Spleen (tissue), 11 donors: Measurements from ENCODE around the gene CALR3. TPM values are rescaled to one million over a fixed set of nuclear protein-coding genes. Genes with fewer than 3 reads are reported as not detected.

Experiments
- DNase-seq: peaks from one replicate; pipeline ENCODE4 v3.0.0-alpha.2; 2020
- H3K27ac ChIP-seq, 8 donors: fragments of 200-600 bp; sonication (generic) in 7 of 8; 1 replicate in 4 of 8; 2 replicates in 4 of 8; pipeline versions ENCODE4 v1.5.0 to v1.8.0; 2016 to 2021; ENCODE audit warnings: inconsistent platforms in 4 of 8, mild to moderate bottlenecking in 4 of 8, moderate library complexity in 1 of 8
- H3K27me3 ChIP-seq, 7 donors: fragments of 200-600 bp; sonication (generic) in 6 of 7; replicated peaks in 1 of 7; 1 replicate in 4 of 7; 2 replicates in 3 of 7; pipeline versions ENCODE4 v1.5.0 to v1.8.0; 2016 to 2021; ENCODE audit warnings: inconsistent platforms in 3 of 7, mild to moderate bottlenecking in 1 of 7
- H3K36me3 ChIP-seq, 6 donors: fragments of 200-600 bp; sonication (generic) in 5 of 6; 1 replicate in 4 of 6; 2 replicates in 2 of 6; pipeline versions ENCODE4 v1.5.0 to v1.8.0; 2016 to 2021; ENCODE audit warnings: inconsistent platforms in 2 of 6
- H3K4me1 ChIP-seq, 6 donors: fragments of 200-600 bp; sonication (generic) in 5 of 6; 1 replicate in 3 of 6; 2 replicates in 3 of 6; pipeline versions ENCODE4 v1.5.0 to v1.8.0; 2016 to 2021; ENCODE audit warnings: inconsistent platforms in 3 of 6
- H3K4me3 ChIP-seq, 8 donors: fragments of 200-600 bp; sonication (generic) in 7 of 8; 1 replicate in 4 of 8; 2 replicates in 4 of 8; pipeline versions ENCODE4 v1.5.0 to v1.8.0; 2016 to 2021; ENCODE audit warnings: inconsistent platforms in 4 of 8, mild to moderate bottlenecking in 4 of 8, moderate library complexity in 2 of 8
- H3K9me3 ChIP-seq, 8 donors: fragments of 200-600 bp; sonication (generic) in 7 of 8; 1 replicate in 4 of 8; 2 replicates in 4 of 8; pipeline versions ENCODE4 v1.5.0 to v1.8.0; 2016 to 2021; ENCODE audit warnings: inconsistent platforms in 4 of 8
- POLR2A ChIP-seq, 3 donors: fragments of 450-650 bp; IDR thresholded peaks; one replicate each; pipeline ENCODE4 v1.5.1; 2017; ENCODE audit warnings: antibody characterized with exemption in 3 of 3, mild to moderate bottlenecking in 1 of 3
- POLR2AphosphoS5 ChIP-seq, 3 donors: sonication (generic); formaldehyde crosslinking; IDR thresholded peaks; one replicate each; pipeline ENCODE4 v1.5.1; 2017; ENCODE audit warnings: antibody characterized with exemption in 3 of 3
- WGBS, 5 donors: extraction: QIAGEN DNeasy Blood & Tissue Kit in 3 of 5; methylation state at CpG; one replicate each; pipeline versions ENCODE4 v1.1.5 to v1.1.7; 2013 to 2018; 5-methylcytosine and 5-hydroxymethylcytosine counted together
- intact Hi-C: fragments of 100-400 bp; cut with DNase I; formaldehyde crosslinking; loops from one replicate; pipeline ENCODE4 v1.15.0; 2023; ENCODE audit warnings: low total_unique reads
- polyA plus RNA-seq, 3 donors: library from polyadenylated mRNA; stranded (reverse); fragments of 200-250 nt; gene quantifications; one replicate each; pipeline ENCODE4 v1.2.1, GENCODE V29; 2013
- total RNA-seq, 7 donors: library from RNA; depleted of rRNA in 3 of 7; stranded (reverse); fragments of >200 nt in 3 of 7; fragmentation: NEBNext Ultra II Directional in 4 of 7; extraction: Animal tissue kit (Norgen Biotek cat#: 25700) in 4 of 7; gene quantifications; one replicate each; pipeline versions ENCODE4 v1.1.0 to v1.2.1, GENCODE V29; 2016 to 2021
- TF ChIP-seq, protein P1 (sequence below), 11 experiments: fragments of 200-600 bp in 7 of 11; fragments of 450-650 bp in 4 of 11; sonication (generic) in 4 of 11; IDR thresholded peaks in 8 of 11; conservative IDR thresholded peaks in 3 of 11; 1 replicate in 7 of 11; 2 replicates in 4 of 11; pipeline versions ENCODE4 v1.4.0 to v1.8.0; 2016 to 2021; ENCODE audit warnings: antibody characterized with exemption in 11 of 11, inconsistent platforms in 4 of 11, mild to moderate bottlenecking in 1 of 11
- donor health status: healthy with polysubstance abuse.
- donor health status: DM: no; HTN: no; CAD: no; lungs with moderate emphysema.
- donor health status: DM: no; HTN: no; CAD: no.
- donor health status: Bipolar disorder and iron deficiency.
- donor health status: healthy.
- donor health status: DM: no; HTN: no; CAD: no.
- donor health status: DM: yes; HTN: yes; CAD: no.

The CALR3 gene
- total and polyA plus RNA-seq, 10 donors: 0.07 to 0.10 (median 0.08) TPM; not detected in 7

GRCh38 chr19:16463991-16464575 is 31.9 kb downstream of the CALR3 start:
- Histone ChIP-seq H3K4me1 (peaks cover 1 to 97% (median 45%) of the 10 kb centered on the region in 6 donors), H3K27me3 (no peaks in the 10 kb centered on the region), H3K36me3 (peaks cover 0 to 17% (median 0%) of the 10 kb centered on the region in 6 donors), H3K9me3 (no peaks in the 10 kb centered on the region), H3K4me3 (no peak overlapping the region), H3K27ac (no peak overlapping the region)
- 76 to 92% (median 80%) methylated on average over 12 of the region's 12 CpGs for WGBS, 5 donors
- no peak for TF ChIP-seq POLR2AphosphoS5 (IDR thresholded peaks at IDR 0.05)
- no peak for TF ChIP-seq POLR2A (IDR thresholded peaks at IDR 0.05)
- TF ChIP-seq, protein P1, sequence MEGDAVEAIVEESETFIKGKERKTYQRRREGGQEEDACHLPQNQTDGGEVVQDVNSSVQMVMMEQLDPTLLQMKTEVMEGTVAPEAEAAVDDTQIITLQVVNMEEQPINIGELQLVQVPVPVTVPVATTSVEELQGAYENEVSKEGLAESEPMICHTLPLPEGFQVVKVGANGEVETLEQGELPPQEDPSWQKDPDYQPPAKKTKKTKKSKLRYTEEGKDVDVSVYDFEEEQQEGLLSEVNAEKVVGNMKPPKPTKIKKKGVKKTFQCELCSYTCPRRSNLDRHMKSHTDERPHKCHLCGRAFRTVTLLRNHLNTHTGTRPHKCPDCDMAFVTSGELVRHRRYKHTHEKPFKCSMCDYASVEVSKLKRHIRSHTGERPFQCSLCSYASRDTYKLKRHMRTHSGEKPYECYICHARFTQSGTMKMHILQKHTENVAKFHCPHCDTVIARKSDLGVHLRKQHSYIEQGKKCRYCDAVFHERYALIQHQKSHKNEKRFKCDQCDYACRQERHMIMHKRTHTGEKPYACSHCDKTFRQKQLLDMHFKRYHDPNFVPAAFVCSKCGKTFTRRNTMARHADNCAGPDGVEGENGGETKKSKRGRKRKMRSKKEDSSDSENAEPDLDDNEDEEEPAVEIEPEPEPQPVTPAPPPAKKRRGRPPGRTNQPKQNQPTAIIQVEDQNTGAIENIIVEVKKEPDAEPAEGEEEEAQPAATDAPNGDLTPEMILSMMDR (IDR thresholded peaks at IDR 0.05 in 8 of 11, conservative IDR thresholded peaks at IDR 0.05 in 3 of 11): no peak
- intact Hi-C loops: no loop called here
- DNase-seq: no peak

GRCh38 chr19:16463341-16463990 is 32.5 kb downstream of the CALR3 start:
- DNase-seq: no peak
- Histone ChIP-seq H3K36me3 (peaks cover 0 to 17% (median 0%) of the 10 kb centered on the region in 6 donors), H3K4me1 (peaks cover 5 to 97% (median 46%) of the 10 kb centered on the region in 6 donors), H3K27ac (peak overlapping the region in 1 of 8 donors; percentile 57), H3K9me3 (no peaks in the 10 kb centered on the region), H3K27me3 (no peaks in the 10 kb centered on the region), H3K4me3 (no peak overlapping the region)
- 88 to 91% (median 90%) methylated on average over 6 of the region's 6 CpGs for WGBS, 5 donors
- TF ChIP-seq POLR2AphosphoS5 (IDR thresholded peaks at IDR 0.05) (no peak), POLR2A (IDR thresholded peaks at IDR 0.05) (no peak)
- TF ChIP-seq, protein P1 (IDR thresholded peaks at IDR 0.05 in 8 of 11, conservative IDR thresholded peaks at IDR 0.05 in 3 of 11): no peak
- intact Hi-C loops: no loop called here

- Histone ChIP-seq H3K27me3 (no peaks in the 10 kb centered on the region), H3K4me1 (peaks cover 12 to 97% (median 48%) of the 10 kb centered on the region in 6 donors), H3K27ac (peak overlapping the region in 2 of 8 donors; percentile 57 to 75), H3K4me3 (no peak overlapping the region), H3K36me3 (peaks cover 0 to 17% (median 0%) of the 10 kb centered on the region in 6 donors), H3K9me3 (no peaks in the 10 kb centered on the region)
- intact Hi-C loops: no loop called here
- no peak for TF ChIP-seq POLR2AphosphoS5 (IDR thresholded peaks at IDR 0.05)
- TF ChIP-seq, protein P1 (IDR thresholded peaks at IDR 0.05 in 8 of 11, conservative IDR thresholded peaks at IDR 0.05 in 3 of 11): no peak
- TF ChIP-seq POLR2A (IDR thresholded peaks at IDR 0.05): no peak
- no peak for DNase-seq
- 57 to 75% (median 71%) methylated on average over 6 of the region's 6 CpGs for WGBS, 5 donors
Observed at GRCh38 chr19:16462757-16463250, 33.2 kb downstream of the CALR3 start.

GRCh38 chr19:16461630-16462051 is 34.3 kb downstream of the CALR3 start:
- Histone ChIP-seq H3K27me3 (no peaks in the 10 kb centered on the region), H3K4me1 (peaks cover 24 to 97% (median 56%) of the 10 kb centered on the region in 6 donors)

More at GRCh38 chr19:16461630-16462051, 34.3 kb downstream of the CALR3 start:
- DNase-seq: no peak
- WGBS, 5 donors: 57 to 73% (median 69%) methylated on average over 7 to 9 of the region's 9 CpGs
- H3K27ac ChIP-seq: peak overlapping the region in 6 of 8 donors; percentile 20 to 75 (median 48)
- intact Hi-C loops: no loop called here
- H3K4me3 ChIP-seq: peak overlapping the region in 1 of 8 donors; percentile 24
- no peaks in the 10 kb centered on the region for H3K9me3 ChIP-seq
- no peak for TF ChIP-seq POLR2AphosphoS5 (IDR thresholded peaks at IDR 0.05)
- TF ChIP-seq, protein P1 (IDR thresholded peaks at IDR 0.05 in 8 of 11, conservative IDR thresholded peaks at IDR 0.05 in 3 of 11): no peak
- no peak for TF ChIP-seq POLR2A (IDR thresholded peaks at IDR 0.05)
- H3K36me3 ChIP-seq: peaks cover 0 to 17% (median 0%) of the 10 kb centered on the region in 6 donors
